HepG2 (cell line): ENCODE measurements around the gene PAPOLB.
"Not testable (repeated sequence)": the region's sequence is repeated elsewhere in the genome, so short reads cannot be mapped to it uniquely, and the experiment has no call there.

Experiments
- EP300 ChIP-seq, 3 experiments: sonication (generic) in 1 of 3; formaldehyde crosslinking in 1 of 3; IDR thresholded peaks; 2 replicates each; pipeline versions ENCODE4 v1.5.1 to v1.6.1; 2011 to 2020; ENCODE audit warnings: low read depth in 2 of 3, low read length in 2 of 3, borderline replicate concordance in 1 of 3, improper control_type of control experiment in 1 of 3, mild to moderate bottlenecking in 1 of 3, missing genetic modification reagents in 1 of 3, moderate library complexity in 1 of 3
- FOSL1 ChIP-seq: sonication (generic); formaldehyde crosslinking; IDR thresholded peaks from 2 replicates; pipeline ENCODE4 v1.9.0; 2021; ENCODE audit warnings: missing genetic modification reagents, borderline replicate concordance
- SMC3 ChIP-seq: IDR thresholded peaks from 2 replicates; pipeline ENCODE4 v1.6.1; 2011; ENCODE audit warnings: low read length, improper control_type of control experiment
- TCF7L2 ChIP-seq: IDR thresholded peaks from 2 replicates; pipeline ENCODE4 v1.6.1; 2011; ENCODE audit warnings: mild to moderate bottlenecking, low read depth, low read length, moderate library complexity
- ZNF143 ChIP-seq: sonication (generic); formaldehyde crosslinking; IDR thresholded peaks from 2 replicates; pipeline ENCODE4 v1.4.0; 2020; ENCODE audit warnings: missing genetic modification reagents
- ZNF20 ChIP-seq: sonication (generic); formaldehyde crosslinking; IDR thresholded peaks from 2 replicates; pipeline ENCODE4 v1.4.0; 2020; ENCODE audit warnings: mild to moderate bottlenecking, moderate library complexity, missing genetic modification reagents
- TF ChIP-seq, protein P1 (sequence below): sonication (generic); formaldehyde crosslinking; IDR thresholded peaks from 2 replicates; pipeline ENCODE4 v1.5.0; 2020; ENCODE audit warnings: mild to moderate bottlenecking, missing genetic modification reagents, moderate library complexity

DNA sequence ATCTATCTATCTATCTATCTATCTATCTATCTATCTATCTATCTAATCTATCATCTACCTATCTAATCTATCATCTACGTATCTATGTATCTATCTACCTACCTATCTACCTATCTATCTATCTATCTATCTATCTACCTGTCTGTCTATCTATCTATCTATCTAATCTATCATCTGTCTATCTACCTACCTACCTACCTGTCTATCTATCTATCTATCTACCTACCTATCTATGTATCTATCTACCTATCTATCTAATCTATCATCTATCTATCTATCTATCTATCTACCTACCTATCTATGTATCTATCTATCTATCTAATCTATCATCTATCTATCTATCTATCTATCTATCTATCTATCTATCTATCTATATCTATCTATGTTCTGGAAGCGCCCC, 29.7 kb upstream of the PAPOLB start:
- not testable (repeated sequence) for TF ChIP-seq EP300 (IDR thresholded peaks at IDR 0.05; ENCODE audit: low read depth in 2 of 2, low read length in 2 of 2); EP300 (CRISPR knock-in tag; IDR thresholded peaks at IDR 0.05; ENCODE audit: borderline replicate concordance); FOSL1 (CRISPR knock-in tag); ZNF143 (CRISPR knock-in tag); ZNF20 (CRISPR knock-in tag); SMC3; TCF7L2
- TF ChIP-seq, protein P1, sequence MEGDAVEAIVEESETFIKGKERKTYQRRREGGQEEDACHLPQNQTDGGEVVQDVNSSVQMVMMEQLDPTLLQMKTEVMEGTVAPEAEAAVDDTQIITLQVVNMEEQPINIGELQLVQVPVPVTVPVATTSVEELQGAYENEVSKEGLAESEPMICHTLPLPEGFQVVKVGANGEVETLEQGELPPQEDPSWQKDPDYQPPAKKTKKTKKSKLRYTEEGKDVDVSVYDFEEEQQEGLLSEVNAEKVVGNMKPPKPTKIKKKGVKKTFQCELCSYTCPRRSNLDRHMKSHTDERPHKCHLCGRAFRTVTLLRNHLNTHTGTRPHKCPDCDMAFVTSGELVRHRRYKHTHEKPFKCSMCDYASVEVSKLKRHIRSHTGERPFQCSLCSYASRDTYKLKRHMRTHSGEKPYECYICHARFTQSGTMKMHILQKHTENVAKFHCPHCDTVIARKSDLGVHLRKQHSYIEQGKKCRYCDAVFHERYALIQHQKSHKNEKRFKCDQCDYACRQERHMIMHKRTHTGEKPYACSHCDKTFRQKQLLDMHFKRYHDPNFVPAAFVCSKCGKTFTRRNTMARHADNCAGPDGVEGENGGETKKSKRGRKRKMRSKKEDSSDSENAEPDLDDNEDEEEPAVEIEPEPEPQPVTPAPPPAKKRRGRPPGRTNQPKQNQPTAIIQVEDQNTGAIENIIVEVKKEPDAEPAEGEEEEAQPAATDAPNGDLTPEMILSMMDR (CRISPR knock-in tag) = not testable (repeated sequence)
